ENCODE results near the gene PAN3. TPM values are rescaled to one million over a fixed set of nuclear protein-coding genes. Genes with fewer than 3 reads are reported as not detected.

Gene PAN3
- total and polyA plus RNA-seq, 7 donors = 5.1 to 43.3 (median 39.2) TPM

DNA sequence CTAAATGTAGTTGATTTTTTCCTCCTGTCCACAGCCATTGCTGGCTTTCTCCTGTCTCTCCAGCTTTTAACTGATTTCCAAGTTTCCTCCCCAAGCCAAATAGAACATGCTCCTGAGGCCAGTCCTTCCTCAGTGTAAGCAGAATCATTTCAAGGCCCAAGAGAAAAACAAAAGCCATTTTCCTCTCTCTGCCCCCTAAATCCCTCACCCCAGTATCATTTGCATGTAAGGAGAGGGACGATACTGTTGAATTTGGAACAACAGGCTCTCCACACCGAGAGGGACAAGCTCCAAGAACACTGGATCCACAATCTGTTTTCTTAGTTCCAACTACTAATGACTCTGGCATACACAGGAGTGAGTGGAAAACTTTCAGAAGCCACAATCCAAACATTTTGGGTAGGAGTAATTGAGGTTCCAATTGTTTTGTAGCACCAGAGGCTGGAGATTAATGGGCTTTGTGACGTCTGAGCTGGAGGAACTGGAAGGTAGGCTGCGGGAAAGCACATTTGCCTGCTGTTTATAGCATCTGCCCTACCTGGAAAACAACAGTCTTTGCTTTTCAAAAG lies 199.7 kb downstream of the PAN3 start:
- no peak for DNase-seq
- Histone ChIP-seq H3K4me1 (peaks cover 0 to 70% (median 41%) of the 10 kb centered on the region in 4 donors), H3K4me3 (no peak overlapping the region), H3K36me3 (no peaks in the 10 kb centered on the region), H3K9me3 (no peaks in the 10 kb centered on the region), H3K27me3 (no peaks in the 10 kb centered on the region), H3K27ac (peak overlapping the region; percentile 24 to 61 (median 44))
- TF ChIP-seq POLR2AphosphoS5 (IDR thresholded peaks at IDR 0.05) = peak in 1 of 4 donors; percentile 9
- peak in 1 of 4 donors; percentile 8 for TF ChIP-seq EP300 (IDR thresholded peaks at IDR 0.05)
- TF ChIP-seq POLR2A (IDR thresholded peaks at IDR 0.05) = no peak
- intact Hi-C loops (cut with DNase I) = no loop called here
- WGBS, 2 donors = 75 to 81% methylated on average over 4 of the region's 4 CpGs

DNA sequence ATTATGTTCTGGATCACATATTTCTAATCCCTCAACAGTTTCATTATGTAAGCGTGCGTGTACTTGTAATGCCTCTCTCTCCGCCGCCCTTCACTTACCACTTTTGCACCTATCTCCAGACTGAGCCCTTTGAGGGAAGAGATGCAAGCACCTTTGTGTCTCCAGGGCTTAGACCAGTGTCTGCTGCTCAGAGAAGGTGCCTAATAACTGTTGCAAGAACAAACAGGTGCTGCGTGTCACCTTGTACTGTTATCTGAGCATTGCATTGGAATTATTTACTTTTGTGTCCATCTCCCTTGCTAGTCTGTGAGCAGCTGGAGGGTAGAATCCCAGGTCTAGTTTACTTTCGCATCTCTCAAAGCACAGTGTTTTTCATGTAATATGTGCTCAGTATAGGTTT lies 200.4 kb downstream of the PAN3 start:
- TF ChIP-seq POLR2A (IDR thresholded peaks at IDR 0.05) = no peak
- Histone ChIP-seq H3K36me3 (no peaks in the 10 kb centered on the region), H3K27ac (peak overlapping the region in 3 of 4 donors; percentile 30 to 61 (median 57)), H3K4me3 (no peak overlapping the region), H3K4me1 (peaks cover 0 to 65% (median 38%) of the 10 kb centered on the region in 4 donors), H3K9me3 (no peaks in the 10 kb centered on the region), H3K27me3 (no peaks in the 10 kb centered on the region)
- 79 to 80% methylated on average over 6 of the region's 6 CpGs for WGBS, 2 donors
- intact Hi-C loops (cut with DNase I) = no loop called here
- no peak for DNase-seq

DNA sequence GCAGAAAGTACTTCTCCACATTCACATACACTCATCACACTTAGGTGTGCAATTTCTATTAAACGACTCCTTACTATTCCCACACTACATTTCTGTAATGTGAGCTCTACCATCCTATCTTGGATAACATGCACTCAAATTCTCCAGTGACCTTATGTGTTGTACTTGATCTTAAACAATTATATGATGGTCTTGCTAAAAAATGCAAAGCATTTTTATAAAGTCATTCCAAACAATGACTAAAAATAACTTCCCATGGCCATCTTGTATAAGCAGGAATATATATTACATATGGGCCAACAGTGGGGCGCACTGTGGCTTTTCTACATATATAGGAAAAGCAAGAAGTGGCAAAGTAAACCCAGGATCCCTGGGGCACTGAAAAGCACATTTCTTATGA lies 201.1 kb downstream of the PAN3 start:
- H3K4me1 ChIP-seq = peaks cover 0 to 64% (median 38%) of the 10 kb centered on the region in 4 donors
- 90 to 94% methylated on average over 2 of the region's 2 CpGs for WGBS, 2 donors
- H3K27me3 ChIP-seq = no peaks in the 10 kb centered on the region
- no peak overlapping the region for H3K4me3 ChIP-seq
- no peak for DNase-seq
- H3K27ac ChIP-seq = no peak overlapping the region
- TF ChIP-seq, protein P1, sequence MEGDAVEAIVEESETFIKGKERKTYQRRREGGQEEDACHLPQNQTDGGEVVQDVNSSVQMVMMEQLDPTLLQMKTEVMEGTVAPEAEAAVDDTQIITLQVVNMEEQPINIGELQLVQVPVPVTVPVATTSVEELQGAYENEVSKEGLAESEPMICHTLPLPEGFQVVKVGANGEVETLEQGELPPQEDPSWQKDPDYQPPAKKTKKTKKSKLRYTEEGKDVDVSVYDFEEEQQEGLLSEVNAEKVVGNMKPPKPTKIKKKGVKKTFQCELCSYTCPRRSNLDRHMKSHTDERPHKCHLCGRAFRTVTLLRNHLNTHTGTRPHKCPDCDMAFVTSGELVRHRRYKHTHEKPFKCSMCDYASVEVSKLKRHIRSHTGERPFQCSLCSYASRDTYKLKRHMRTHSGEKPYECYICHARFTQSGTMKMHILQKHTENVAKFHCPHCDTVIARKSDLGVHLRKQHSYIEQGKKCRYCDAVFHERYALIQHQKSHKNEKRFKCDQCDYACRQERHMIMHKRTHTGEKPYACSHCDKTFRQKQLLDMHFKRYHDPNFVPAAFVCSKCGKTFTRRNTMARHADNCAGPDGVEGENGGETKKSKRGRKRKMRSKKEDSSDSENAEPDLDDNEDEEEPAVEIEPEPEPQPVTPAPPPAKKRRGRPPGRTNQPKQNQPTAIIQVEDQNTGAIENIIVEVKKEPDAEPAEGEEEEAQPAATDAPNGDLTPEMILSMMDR (IDR thresholded peaks at IDR 0.05) = no peak
- no peak for TF ChIP-seq POLR2AphosphoS5 (IDR thresholded peaks at IDR 0.05)
- no peak for TF ChIP-seq POLR2A (IDR thresholded peaks at IDR 0.05)
- no peak for TF ChIP-seq EP300 (IDR thresholded peaks at IDR 0.05)
- no peaks in the 10 kb centered on the region for H3K36me3 ChIP-seq
- intact Hi-C loops (cut with DNase I) = no loop called here
- no peaks in the 10 kb centered on the region for H3K9me3 ChIP-seq

DNA sequence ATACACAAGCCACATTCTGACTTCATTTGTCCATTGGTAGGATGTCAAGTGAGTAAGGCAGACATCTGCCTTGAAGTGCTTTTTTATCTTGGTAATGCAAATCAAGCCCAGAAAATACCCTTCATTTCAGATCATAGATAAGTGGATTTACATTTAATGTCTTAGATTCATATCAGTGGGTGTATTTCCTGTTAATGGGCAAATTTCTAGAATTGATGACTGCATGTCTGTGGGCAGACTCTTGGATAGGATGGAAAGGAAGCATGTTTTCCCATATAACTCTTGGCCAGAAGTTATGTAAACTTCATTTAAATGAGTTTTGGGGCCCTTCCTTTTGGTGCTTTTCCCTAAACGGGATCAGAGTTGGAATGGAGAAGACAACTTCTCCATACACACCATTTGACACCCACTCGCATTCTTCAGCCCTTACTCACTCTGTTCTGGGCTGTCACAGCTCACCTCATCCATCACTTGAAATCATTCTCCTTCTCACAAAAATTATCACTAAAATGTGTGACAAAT lies 202.0 kb downstream of the PAN3 start:
- intact Hi-C loops (cut with DNase I) = no loop called here
- no peaks in the 10 kb centered on the region for H3K36me3 ChIP-seq
- H3K9me3 ChIP-seq = no peaks in the 10 kb centered on the region
- H3K4me3 ChIP-seq = no peak overlapping the region
- WGBS, 2 donors = 87 to 89% methylated on average over 2 of the region's 2 CpGs
- no peak overlapping the region for H3K27ac ChIP-seq
- DNase-seq = no peak
- peaks cover 0 to 64% (median 38%) of the 10 kb centered on the region in 4 donors for H3K4me1 ChIP-seq
- TF ChIP-seq, protein P1 (IDR thresholded peaks at IDR 0.05) = no peak
- no peak for TF ChIP-seq POLR2AphosphoS5 (IDR thresholded peaks at IDR 0.05)
- no peak for TF ChIP-seq EP300 (IDR thresholded peaks at IDR 0.05)
- no peak for TF ChIP-seq POLR2A (IDR thresholded peaks at IDR 0.05)
- H3K27me3 ChIP-seq = no peaks in the 10 kb centered on the region

DNA sequence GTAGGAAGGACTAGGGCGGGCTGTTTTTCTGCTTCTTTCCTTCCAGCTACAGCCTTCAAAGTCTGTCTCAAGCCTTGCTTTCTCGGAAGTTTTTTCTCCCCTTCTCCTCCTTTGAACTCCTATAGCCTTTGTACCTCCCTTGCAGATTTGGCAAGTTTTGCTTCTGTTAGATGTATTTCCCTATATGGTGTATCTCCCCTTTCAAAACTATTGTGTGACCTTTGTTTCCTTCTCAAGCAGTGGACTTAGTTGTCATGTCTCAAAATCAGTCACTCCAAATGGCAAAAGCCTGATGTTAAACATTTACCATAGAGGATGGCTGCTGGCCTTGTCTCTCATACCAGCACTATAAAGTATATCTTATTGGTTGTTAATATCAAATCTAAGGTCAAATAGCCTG lies 203.9 kb downstream of the PAN3 start:
- H3K4me1 ChIP-seq = peaks cover 0 to 45% (median 28%) of the 10 kb centered on the region in 4 donors
- no peaks in the 10 kb centered on the region for H3K9me3 ChIP-seq
- H3K27ac ChIP-seq = no peak overlapping the region
- intact Hi-C loops (cut with DNase I) = no loop called here
- 82 to 85% methylated on average over 2 of the region's 2 CpGs for WGBS, 2 donors
- H3K36me3 ChIP-seq = no peaks in the 10 kb centered on the region
- no peak for DNase-seq
- TF ChIP-seq, protein P1 (IDR thresholded peaks at IDR 0.05) = no peak
- TF ChIP-seq EP300 (IDR thresholded peaks at IDR 0.05) = no peak
- no peak for TF ChIP-seq POLR2AphosphoS5 (IDR thresholded peaks at IDR 0.05)
- TF ChIP-seq POLR2A (IDR thresholded peaks at IDR 0.05) = no peak
- no peak overlapping the region for H3K4me3 ChIP-seq
- no peaks in the 10 kb centered on the region for H3K27me3 ChIP-seq

Measured in sigmoid colon (tissue), 7 donors.